ENCODE data around the gene DTX4. TPM values are rescaled to one million over a fixed set of nuclear protein-coding genes. Genes with fewer than 3 reads are reported as not detected.
A peak's percentile ranks its signal among the peaks of the same experiment; 100 is the strongest.

DTX4 gene
- total RNA-seq, 1 experiment from 2014 or later: 4.9 TPM

DNA sequence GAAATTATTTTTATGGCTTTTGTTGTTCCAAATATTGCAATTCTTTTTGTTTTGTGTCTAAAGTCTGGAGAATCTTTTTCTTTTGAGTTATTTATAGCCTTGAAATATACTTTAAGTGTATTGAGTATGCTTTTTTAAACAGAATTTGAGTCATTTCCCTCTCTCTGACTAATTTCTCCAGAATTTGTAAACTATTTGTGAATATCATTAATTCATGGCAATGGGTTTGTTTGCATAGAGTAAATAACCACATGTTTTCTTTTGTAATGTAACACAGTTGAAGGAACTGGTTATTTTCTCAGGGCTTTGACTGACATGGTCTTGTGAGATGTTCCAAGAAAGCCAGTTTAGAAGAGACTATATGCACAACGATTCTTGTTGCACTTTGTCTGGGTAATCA lies 71.7 kb downstream of the DTX4 start:
- no peak overlapping the region for H3K9ac ChIP-seq (ENCODE audit: low read length)
- H3K9me2 ChIP-seq (replicated peaks; ENCODE audit: low read length): no peaks in the 10 kb centered on the region
- H3K4me2 ChIP-seq (ENCODE audit: low read length): no peak overlapping the region
- H3K4me1 ChIP-seq (ENCODE audit: insufficient read depth, low read length): peaks cover 14% of the 10 kb centered on the region
- no peaks in the 10 kb centered on the region for H4K20me1 ChIP-seq (ENCODE audit: low read length)
- H3K27me3 ChIP-seq (ENCODE audit: low read length): peaks cover 9% of the 10 kb centered on the region; the same call in 1 of the 2 replicates
- intact Hi-C loops (cut with micrococcal nuclease): no loop called here
- no peak overlapping the region for H3K4me3 ChIP-seq (ENCODE audit: low read length)
- DNase-seq: peak; percentile 54
- ATAC-seq: no peak
- H2AFZ ChIP-seq (ENCODE audit: low read length): no peak overlapping the region
- no peaks in the 10 kb centered on the region for H3K79me2 ChIP-seq (ENCODE audit: low read length)
- peaks cover 8% of the 10 kb centered on the region; the same call in 1 of the 2 replicates for H3K36me3 ChIP-seq (ENCODE audit: low read depth, low read length)
- H3K27ac ChIP-seq (ENCODE audit: low read length): no peak overlapping the region
- peaks cover 16% of the 10 kb centered on the region for H3K9me3 ChIP-seq (ENCODE audit: low read length)
- no TSS peak for BruUV-seq (replicated peaks)
- no peaks in the 10 kb centered on the region for H3F3A ChIP-seq (ENCODE audit: low read length, unreplicated experiment)
- POLR2A ChIA-PET (ENCODE audit: unreplicated experiment): no interaction called here
- TF ChIP-seq EZH2 (IDR thresholded peaks at IDR 0.05; ENCODE audit: low read length, unreplicated experiment) (no peak), EZH2phosphoT487 (IDR thresholded peaks at IDR 0.05; ENCODE audit: borderline replicate concordance, low read length) (no peak)
- TF ChIP-seq, protein P1, sequence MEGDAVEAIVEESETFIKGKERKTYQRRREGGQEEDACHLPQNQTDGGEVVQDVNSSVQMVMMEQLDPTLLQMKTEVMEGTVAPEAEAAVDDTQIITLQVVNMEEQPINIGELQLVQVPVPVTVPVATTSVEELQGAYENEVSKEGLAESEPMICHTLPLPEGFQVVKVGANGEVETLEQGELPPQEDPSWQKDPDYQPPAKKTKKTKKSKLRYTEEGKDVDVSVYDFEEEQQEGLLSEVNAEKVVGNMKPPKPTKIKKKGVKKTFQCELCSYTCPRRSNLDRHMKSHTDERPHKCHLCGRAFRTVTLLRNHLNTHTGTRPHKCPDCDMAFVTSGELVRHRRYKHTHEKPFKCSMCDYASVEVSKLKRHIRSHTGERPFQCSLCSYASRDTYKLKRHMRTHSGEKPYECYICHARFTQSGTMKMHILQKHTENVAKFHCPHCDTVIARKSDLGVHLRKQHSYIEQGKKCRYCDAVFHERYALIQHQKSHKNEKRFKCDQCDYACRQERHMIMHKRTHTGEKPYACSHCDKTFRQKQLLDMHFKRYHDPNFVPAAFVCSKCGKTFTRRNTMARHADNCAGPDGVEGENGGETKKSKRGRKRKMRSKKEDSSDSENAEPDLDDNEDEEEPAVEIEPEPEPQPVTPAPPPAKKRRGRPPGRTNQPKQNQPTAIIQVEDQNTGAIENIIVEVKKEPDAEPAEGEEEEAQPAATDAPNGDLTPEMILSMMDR (conservative IDR thresholded peaks at IDR 0.05; ENCODE audit: low read depth, low read length): no peak
- CTCF ChIA-PET: no interaction called here

DNA sequence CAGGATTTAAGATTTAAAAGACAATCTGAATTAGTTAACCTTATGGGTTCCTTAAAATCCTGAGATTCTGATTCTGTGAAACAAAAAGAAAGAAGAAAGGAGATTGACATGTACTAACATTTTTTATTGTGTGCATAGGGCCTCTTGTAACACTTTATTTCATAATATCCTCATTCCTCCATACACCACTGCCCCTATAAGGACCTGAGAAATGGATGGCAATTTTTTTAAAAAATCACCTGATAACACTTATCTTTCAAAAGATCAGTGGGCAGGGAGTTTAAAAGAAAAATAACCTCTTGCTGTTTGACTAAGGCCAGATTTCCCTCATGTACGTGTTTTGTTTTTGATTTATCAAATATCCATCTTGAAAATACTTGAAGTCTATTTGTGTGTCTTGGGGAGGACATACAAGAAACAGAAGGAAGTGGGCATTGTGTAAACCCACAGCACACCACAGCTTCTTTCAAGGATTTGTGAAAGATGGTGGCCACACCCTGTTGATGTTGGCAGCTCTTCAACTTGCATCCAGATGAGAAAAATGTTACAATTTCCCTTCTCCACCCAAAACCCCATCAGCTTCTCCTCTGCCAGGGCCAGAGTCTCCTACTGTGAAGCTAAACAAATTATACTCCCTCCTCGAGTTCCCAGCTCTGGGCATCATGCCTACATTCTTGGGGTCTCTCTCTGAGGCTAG lies 75.7 kb downstream of the DTX4 start:
- Histone ChIP-seq H3F3A (ENCODE audit: low read length, unreplicated experiment) (no peaks in the 10 kb centered on the region), H3K4me2 (ENCODE audit: low read length) (no peak overlapping the region), H3K9me3 (ENCODE audit: low read length) (no peaks in the 10 kb centered on the region), H2AFZ (ENCODE audit: low read length) (no peak overlapping the region), H3K9ac (ENCODE audit: low read length) (no peak overlapping the region), H3K27ac (ENCODE audit: low read length) (no peak overlapping the region), H3K4me3 (ENCODE audit: low read length) (no peak overlapping the region), H4K20me1 (ENCODE audit: low read length) (no peaks in the 10 kb centered on the region), H3K36me3 (ENCODE audit: low read depth, low read length) (no peaks in the 10 kb centered on the region), H3K79me2 (ENCODE audit: low read length) (no peaks in the 10 kb centered on the region), H3K9me2 (replicated peaks; ENCODE audit: low read length) (no peaks in the 10 kb centered on the region), H3K27me3 (ENCODE audit: low read length) (peaks cover 33% of the 10 kb centered on the region), H3K4me1 (ENCODE audit: insufficient read depth, low read length) (peaks cover 14% of the 10 kb centered on the region)
- intact Hi-C loops (cut with micrococcal nuclease): no loop called here
- POLR2A ChIA-PET (ENCODE audit: unreplicated experiment): no interaction called here
- ATAC-seq: no peak
- CTCF ChIA-PET: no interaction called here
- peak; percentile 62 for DNase-seq
- no TSS peak for BruUV-seq (replicated peaks)
- TF ChIP-seq EZH2 (IDR thresholded peaks at IDR 0.05; ENCODE audit: low read length, unreplicated experiment) (no peak), EZH2phosphoT487 (IDR thresholded peaks at IDR 0.05; ENCODE audit: borderline replicate concordance, low read length) (no peak)
- TF ChIP-seq, protein P1 (conservative IDR thresholded peaks at IDR 0.05; ENCODE audit: low read depth, low read length): no peak

DNA sequence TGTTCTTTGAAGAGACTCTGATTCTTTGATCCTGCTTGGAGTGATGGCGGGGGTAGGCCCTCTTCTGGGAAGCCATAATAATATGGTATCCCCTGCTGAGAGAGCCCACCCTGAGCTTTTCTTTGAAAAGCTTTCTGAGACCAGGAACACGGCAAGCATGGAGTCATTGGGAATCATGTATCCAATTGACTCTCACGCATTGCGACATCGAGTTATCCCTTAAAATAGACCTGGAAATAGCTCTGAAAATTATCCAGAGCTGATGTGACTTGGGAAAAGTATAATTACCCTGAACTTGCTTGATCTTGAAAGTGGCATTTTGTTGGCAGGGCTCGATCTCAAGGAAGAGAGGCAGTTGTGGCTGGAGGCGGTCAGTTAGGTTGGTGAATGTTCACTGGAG lies 77.6 kb downstream of the DTX4 start:
- CTCF ChIA-PET: interaction anchor here (0.5 kb wide), 1 partner anchor 59 kb away, joined by 4 read pairs; no protein-coding TSS in a partner anchor
- intact Hi-C loops (cut with micrococcal nuclease): no loop called here
- H3K9ac ChIP-seq (ENCODE audit: low read length): no peak overlapping the region

More for the DNA sequence above, 77.6 kb downstream of the DTX4 start:
- Histone ChIP-seq H3K4me1 (ENCODE audit: insufficient read depth, low read length) (peaks cover 6% of the 10 kb centered on the region), H3K4me3 (ENCODE audit: low read length) (no peak overlapping the region), H3F3A (ENCODE audit: low read length, unreplicated experiment) (no peaks in the 10 kb centered on the region), H3K9me2 (replicated peaks; ENCODE audit: low read length) (no peaks in the 10 kb centered on the region), H4K20me1 (ENCODE audit: low read length) (no peaks in the 10 kb centered on the region), H3K36me3 (ENCODE audit: low read depth, low read length) (no peaks in the 10 kb centered on the region), H3K79me2 (ENCODE audit: low read length) (no peaks in the 10 kb centered on the region), H3K4me2 (ENCODE audit: low read length) (no peak overlapping the region), H3K27ac (ENCODE audit: low read length) (no peak overlapping the region), H2AFZ (ENCODE audit: low read length) (no peak overlapping the region), H3K9me3 (ENCODE audit: low read length) (no peaks in the 10 kb centered on the region), H3K27me3 (ENCODE audit: low read length) (peaks cover 45% of the 10 kb centered on the region)
- BruUV-seq (replicated peaks): no TSS peak
- POLR2A ChIA-PET (ENCODE audit: unreplicated experiment): no interaction called here
- DNase-seq (no peak), ATAC-seq (no peak)
- no peak for TF ChIP-seq EZH2phosphoT487 (IDR thresholded peaks at IDR 0.05; ENCODE audit: borderline replicate concordance, low read length)
- no peak for TF ChIP-seq EZH2 (IDR thresholded peaks at IDR 0.05; ENCODE audit: low read length, unreplicated experiment)
- TF ChIP-seq, protein P1 (conservative IDR thresholded peaks at IDR 0.05; ENCODE audit: low read depth, low read length): no peak
